ENCODE results near the gene CEP55. TPM values are rescaled to one million over a fixed set of nuclear protein-coding genes. Genes with fewer than 3 reads are reported as not detected.

The CEP55 gene
- total RNA-seq, 1 donor from 2014 or later: 3.2 TPM

GRCh38 chr10:93495654-93496321, 624 bp upstream of the CEP55 start:
- no peaks in the 10 kb centered on the region for H3K9me3 ChIP-seq
- intact Hi-C loops (cut with DNase I): no loop called here
- TF ChIP-seq POLR2A (IDR thresholded peaks at IDR 0.05) (no peak), CTCF (IDR thresholded peaks at IDR 0.05) (no peak), POLR2AphosphoS5 (IDR thresholded peaks at IDR 0.05; ENCODE audit: insufficient read depth in 1 of 2, low read depth in 1 of 2) (no peak)
- peak overlapping the region; percentile 45 for H3K27ac ChIP-seq
- no peaks in the 10 kb centered on the region for H3K27me3 ChIP-seq
- DNase-seq (ENCODE audit: extremely low spot score in 2 of 2): no peak
- no peaks in the 10 kb centered on the region for H3K36me3 ChIP-seq
- H3K4me1 ChIP-seq: peaks cover 12% of the 10 kb centered on the region
- peak overlapping the region; percentile 62 to 77 for H3K4me3 ChIP-seq

GRCh38 chr10:93498166-93498565, 1.8 kb downstream of the CEP55 start:
- H3K9me3 ChIP-seq: no peaks in the 10 kb centered on the region
- H3K4me3 ChIP-seq: no peak overlapping the region
- H3K27ac ChIP-seq: no peak overlapping the region
- H3K4me1 ChIP-seq: peaks cover 12% of the 10 kb centered on the region
- no peak for DNase-seq (ENCODE audit: extremely low spot score in 2 of 2)
- H3K27me3 ChIP-seq: no peaks in the 10 kb centered on the region
- no peaks in the 10 kb centered on the region for H3K36me3 ChIP-seq
- TF ChIP-seq CTCF (IDR thresholded peaks at IDR 0.05) (no peak), POLR2A (IDR thresholded peaks at IDR 0.05) (no peak), POLR2AphosphoS5 (IDR thresholded peaks at IDR 0.05; ENCODE audit: insufficient read depth in 1 of 2, low read depth in 1 of 2) (no peak)
- intact Hi-C loops (cut with DNase I): no loop called here

DNA sequence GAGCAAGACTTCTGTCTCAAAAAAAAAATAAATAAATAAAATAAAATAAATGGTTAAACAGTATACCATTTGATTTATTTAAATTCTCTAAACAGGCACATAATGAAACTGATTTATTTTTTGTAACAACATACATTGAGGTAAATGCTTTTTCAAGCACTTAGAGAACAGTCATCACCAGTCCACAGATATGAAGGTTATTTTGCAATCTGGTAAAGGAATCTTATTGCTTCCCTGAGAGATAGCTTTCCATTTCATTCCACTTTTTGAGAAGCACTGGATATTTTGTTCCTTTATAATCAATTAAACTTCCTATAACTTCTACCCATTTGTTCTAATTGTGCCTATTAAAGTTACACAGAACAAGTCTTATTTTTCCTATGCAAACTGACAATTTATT, 5.2 kb downstream of the CEP55 start:
- DNase-seq (ENCODE audit: extremely low spot score in 2 of 2): no peak
- Histone ChIP-seq H3K27ac (no peak overlapping the region), H3K4me3 (no peak overlapping the region), H3K4me1 (peaks cover 6% of the 10 kb centered on the region), H3K36me3 (no peaks in the 10 kb centered on the region), H3K27me3 (no peaks in the 10 kb centered on the region), H3K9me3 (no peaks in the 10 kb centered on the region)
- intact Hi-C loops (cut with DNase I): no loop called here
- TF ChIP-seq CTCF (IDR thresholded peaks at IDR 0.05) (no peak), POLR2A (IDR thresholded peaks at IDR 0.05) (no peak), POLR2AphosphoS5 (IDR thresholded peaks at IDR 0.05; ENCODE audit: insufficient read depth in 1 of 2, low read depth in 1 of 2) (no peak)

DNA sequence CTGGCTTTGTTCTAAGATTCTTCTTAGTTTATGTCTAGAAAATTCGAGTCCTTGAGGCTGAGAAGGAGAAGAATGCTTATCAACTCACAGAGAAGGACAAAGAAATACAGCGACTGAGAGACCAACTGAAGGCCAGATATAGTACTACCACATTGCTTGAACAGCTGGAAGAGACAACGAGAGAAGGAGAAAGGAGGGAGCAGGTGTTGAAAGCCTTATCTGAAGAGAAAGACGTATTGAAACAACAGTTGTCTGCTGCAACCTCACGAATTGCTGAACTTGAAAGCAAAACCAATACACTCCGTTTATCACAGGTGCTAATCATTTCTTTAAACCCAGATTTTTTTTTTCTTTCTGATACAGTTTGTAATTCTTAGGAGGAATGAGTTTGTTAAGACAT, 6.7 kb downstream of the CEP55 start:
- intact Hi-C loops (cut with DNase I): no loop called here
- Histone ChIP-seq H3K4me1 (no peaks in the 10 kb centered on the region), H3K36me3 (no peaks in the 10 kb centered on the region), H3K27ac (no peak overlapping the region), H3K9me3 (no peaks in the 10 kb centered on the region), H3K27me3 (no peaks in the 10 kb centered on the region), H3K4me3 (no peak overlapping the region)
- no peak for DNase-seq (ENCODE audit: extremely low spot score in 2 of 2)
- no peak for TF ChIP-seq POLR2AphosphoS5 (IDR thresholded peaks at IDR 0.05; ENCODE audit: insufficient read depth in 1 of 2, low read depth in 1 of 2)
- TF ChIP-seq POLR2A (IDR thresholded peaks at IDR 0.05): no peak
- no peak for TF ChIP-seq CTCF (IDR thresholded peaks at IDR 0.05)

DNA sequence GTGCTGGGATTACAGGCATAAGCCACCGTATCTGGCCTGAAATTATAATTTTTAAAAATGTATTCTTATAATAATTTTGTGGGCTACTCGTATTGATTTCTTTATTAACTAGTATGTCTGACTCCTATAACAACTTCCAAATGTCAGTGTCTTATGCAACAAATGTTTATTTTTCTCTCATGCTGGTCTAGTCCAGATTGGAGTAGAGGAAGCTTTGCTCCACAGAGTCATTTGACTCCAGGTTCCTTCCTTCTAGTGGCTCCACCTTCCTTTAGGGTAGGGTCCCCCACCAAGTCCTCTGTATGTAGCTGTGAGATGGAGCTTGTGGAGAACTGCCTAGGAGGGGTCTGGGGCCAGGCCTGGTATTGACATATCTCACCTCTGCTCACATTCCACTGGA, 8.7 kb downstream of the CEP55 start:
- intact Hi-C loops (cut with DNase I): loop anchor here (5.0 kb wide), 1 partner anchor 1168 kb away; no protein-coding TSS in a partner anchor
- Histone ChIP-seq H3K9me3 (no peaks in the 10 kb centered on the region), H3K27me3 (no peaks in the 10 kb centered on the region), H3K36me3 (no peaks in the 10 kb centered on the region), H3K4me1 (no peaks in the 10 kb centered on the region), H3K4me3 (no peak overlapping the region), H3K27ac (no peak overlapping the region)
- TF ChIP-seq POLR2A (IDR thresholded peaks at IDR 0.05) (no peak), CTCF (IDR thresholded peaks at IDR 0.05) (no peak), POLR2AphosphoS5 (IDR thresholded peaks at IDR 0.05; ENCODE audit: insufficient read depth in 1 of 2, low read depth in 1 of 2) (no peak)
- no peak for DNase-seq (ENCODE audit: extremely low spot score in 2 of 2)

All from vagina (tissue), 2 donors.